Liver (tissue), 9 donors: ENCODE results near the gene LEAP2. TPM values are rescaled to one million over a fixed set of nuclear protein-coding genes. Genes with fewer than 3 reads are reported as not detected.

Experiments
- DNase-seq: peaks from one replicate; pipeline ENCODE4 v3.0.0-alpha.2; 2017; ENCODE audit warnings: low spot score
- H3K27ac ChIP-seq, 2 donors: one replicate each; pipeline ENCODE4 v1.7.0; 2013; ENCODE audit warnings: inconsistent platforms in 2 of 2, low read length in 2 of 2, control low read depth in 1 of 2, low read depth in 1 of 2, mild to moderate bottlenecking in 1 of 2
- H3K27me3 ChIP-seq, 4 donors: one replicate each; pipeline versions ENCODE4 v1.6.1 to v1.7.0; 2013; ENCODE audit warnings: low read length in 3 of 4, inconsistent platforms in 1 of 4, mild to moderate bottlenecking in 1 of 4, moderate library complexity in 1 of 4; ENCODE audit not compliant: control insufficient read depth in 4 of 4, insufficient read depth in 4 of 4
- H3K36me3 ChIP-seq, 4 donors: one replicate each; pipeline versions ENCODE4 v1.6.1 to v1.7.0; 2013; ENCODE audit warnings: low read length in 3 of 4, mild to moderate bottlenecking in 3 of 4, low read depth in 1 of 4, moderate library complexity in 1 of 4; ENCODE audit not compliant: control insufficient read depth in 4 of 4, insufficient read depth in 3 of 4
- H3K4me1 ChIP-seq, 4 donors: one replicate each; pipeline versions ENCODE4 v1.6.1 to v1.7.0; 2013; ENCODE audit warnings: low read length in 3 of 4, mild to moderate bottlenecking in 3 of 4, moderate library complexity in 1 of 4; ENCODE audit not compliant: control insufficient read depth in 4 of 4, insufficient read depth in 4 of 4
- H3K4me3 ChIP-seq, 3 donors: one replicate each; pipeline versions ENCODE4 v1.6.1 to v1.7.0; 2013; ENCODE audit warnings: low read length in 3 of 3, control low read depth in 1 of 3, low read depth in 1 of 3, mild to moderate bottlenecking in 1 of 3
- H3K9ac ChIP-seq, 2 donors: one replicate each; pipeline ENCODE4 v1.7.0; 2013; ENCODE audit warnings: low read length in 2 of 2, mild to moderate bottlenecking in 2 of 2, moderate library complexity in 2 of 2, control low read depth in 1 of 2, low read depth in 1 of 2
- H3K9me3 ChIP-seq, 4 donors: one replicate each; pipeline versions ENCODE4 v1.6.1 to v1.7.0; 2013; ENCODE audit warnings: low read length in 3 of 4; ENCODE audit not compliant: control insufficient read depth in 4 of 4
- ATF3 ChIP-seq: IDR thresholded peaks from 2 replicates; pipeline ENCODE4 v1.6.1; 2016; ENCODE audit warnings: antibody characterized with exemption
- CTCF ChIP-seq: fragments of 150-350 bp; IDR thresholded peaks from 2 replicates; pipeline ENCODE4 v1.5.1; 2017; ENCODE audit warnings: improper control_type of control experiment, low read depth, low read length; ENCODE audit not compliant: missing input control
- EGR1 ChIP-seq, 2 donors: IDR thresholded peaks; 2 replicates each; pipeline ENCODE4 v1.6.1; 2016 to 2018; ENCODE audit warnings: antibody characterized with exemption in 2 of 2, low read depth in 2 of 2
- FOXA1 ChIP-seq: IDR thresholded peaks from 2 replicates; pipeline ENCODE4 v1.6.1; 2016; ENCODE audit warnings: antibody characterized with exemption
- FOXA2 ChIP-seq: IDR thresholded peaks from 2 replicates; pipeline ENCODE4 v1.6.1; 2016; ENCODE audit warnings: antibody characterized with exemption
- GABPA ChIP-seq, 2 donors: IDR thresholded peaks in 1 of 2; conservative IDR thresholded peaks in 1 of 2; 2 replicates each; pipeline ENCODE4 v1.6.1; 2016; ENCODE audit warnings: antibody characterized with exemption in 2 of 2, mild to moderate bottlenecking in 1 of 2, moderate library complexity in 1 of 2
- HNF4A ChIP-seq, 2 donors: conservative IDR thresholded peaks; 2 replicates each; pipeline ENCODE4 v1.6.1; 2016; ENCODE audit warnings: antibody characterized with exemption in 2 of 2, mild to moderate bottlenecking in 2 of 2
- HNF4G ChIP-seq: IDR thresholded peaks from 2 replicates; pipeline ENCODE4 v1.6.1; 2016; ENCODE audit warnings: antibody characterized with exemption
- JUND ChIP-seq, 2 donors: IDR thresholded peaks; 2 replicates each; pipeline ENCODE4 v1.6.1; 2016; ENCODE audit warnings: antibody characterized with exemption in 2 of 2
- NR2F2 ChIP-seq: IDR thresholded peaks from 2 replicates; pipeline ENCODE4 v1.6.1; 2016; ENCODE audit warnings: antibody characterized with exemption
- RAD21 ChIP-seq, 2 donors: IDR thresholded peaks; 2 replicates each; pipeline ENCODE4 v1.6.1; 2016; ENCODE audit warnings: antibody characterized with exemption in 2 of 2, mild to moderate bottlenecking in 2 of 2
- REST ChIP-seq: IDR thresholded peaks from 2 replicates; pipeline ENCODE4 v1.6.1; 2016; ENCODE audit warnings: antibody characterized with exemption, mild to moderate bottlenecking
- RXRA ChIP-seq, 2 donors: IDR thresholded peaks; 2 replicates each; pipeline ENCODE4 v1.6.1; 2017 to 2018; ENCODE audit warnings: antibody characterized with exemption in 2 of 2, mild to moderate bottlenecking in 1 of 2
- SP1 ChIP-seq: IDR thresholded peaks from 2 replicates; pipeline ENCODE4 v1.6.1; 2018; ENCODE audit warnings: antibody characterized with exemption, mild to moderate bottlenecking
- TAF1 ChIP-seq: conservative IDR thresholded peaks from 2 replicates; pipeline ENCODE4 v1.6.1; 2016; ENCODE audit warnings: antibody characterized with exemption, mild to moderate bottlenecking
- YY1 ChIP-seq: IDR thresholded peaks from 2 replicates; pipeline ENCODE4 v1.6.1; 2016; ENCODE audit warnings: antibody characterized with exemption, mild to moderate bottlenecking
- WGBS: extraction: QIAGEN DNeasy Blood & Tissue Kit; methylation state at CpG from one replicate; pipeline ENCODE4 v1.1.7; 2013; 5-methylcytosine and 5-hydroxymethylcytosine counted together
- polyA plus RNA-seq, 2 donors: library from polyadenylated mRNA; stranded (reverse) in 1 of 2; unstranded in 1 of 2; fragments of 200-250 nt in 1 of 2; fragments of >200 nt in 1 of 2; fragmentation: Nextera tagmentation in 1 of 2; extraction: Ambion mirVana in 1 of 2; gene quantifications; one replicate each; pipeline versions ENCODE4 v1.2.1 to v1.2.3, GENCODE V29; 2013 to 2015
- total RNA-seq, 2 donors: library from RNA; depleted of rRNA; stranded (reverse); fragments of >200 nt; gene quantifications; one replicate each; pipeline ENCODE4 v1.2.3, GENCODE V29; 2014
- TF ChIP-seq, protein P1 (sequence below): IDR thresholded peaks from 2 replicates; pipeline ENCODE4 v1.6.1; 2016; ENCODE audit warnings: antibody characterized with exemption
- TF ChIP-seq, protein P2 (sequence below): IDR thresholded peaks from 2 replicates; pipeline ENCODE4 v1.6.1; 2016; ENCODE audit warnings: antibody characterized with exemption
- donor health status: healthy.
- donor health status: healthy.
- donor health status: healthy.
- donor health status: healthy.
- donor health status: healthy.

LEAP2 gene
- total and polyA plus RNA-seq, 4 donors = 12.0 to 736 (median 62.4) TPM

DNA sequence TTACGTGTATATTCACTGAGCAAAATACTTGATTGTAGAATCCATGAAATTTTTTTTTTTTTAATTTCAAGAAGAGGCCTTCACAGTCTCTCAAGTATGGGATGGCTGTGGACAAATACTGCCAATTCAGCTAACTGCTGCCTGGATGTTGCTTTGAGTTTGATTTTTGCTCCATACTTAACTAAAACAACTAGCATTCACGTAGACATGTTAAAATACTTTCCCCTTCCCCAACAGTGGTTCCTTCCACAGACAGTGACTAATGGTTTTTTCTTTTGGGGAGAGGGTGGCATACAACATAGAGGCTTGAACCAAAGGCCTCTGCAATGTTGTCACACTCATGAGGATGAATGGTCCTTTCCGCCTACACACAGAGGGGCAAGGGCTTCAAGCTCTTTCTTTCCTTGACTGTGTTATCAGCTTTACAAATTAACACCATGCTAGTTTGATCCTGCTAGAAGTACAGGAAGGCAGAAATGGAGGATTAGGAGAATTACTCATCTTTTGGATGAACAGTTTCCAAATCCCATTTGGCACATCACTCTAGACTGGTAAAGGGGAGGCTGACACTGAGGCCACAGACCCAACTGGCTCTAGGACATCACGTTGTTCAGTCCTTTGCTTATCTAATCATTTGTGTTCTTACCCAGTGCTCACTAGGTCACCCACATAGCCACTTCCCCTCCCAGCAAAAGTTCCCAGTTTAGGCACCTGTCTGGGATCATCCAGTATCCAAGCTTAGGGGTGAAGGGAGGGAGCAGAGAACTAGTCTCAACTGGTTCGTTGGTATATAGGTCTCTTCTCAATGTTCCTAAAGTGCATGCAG lies 1.8 kb upstream of the LEAP2 start:
- Histone ChIP-seq H3K36me3 (peaks cover 4 to 23% (median 12%) of the 10 kb centered on the region in 4 donors), H3K27me3 (no peaks in the 10 kb centered on the region), H3K27ac (peak overlapping the region; percentile 87 to 97), H3K9me3 (no peaks in the 10 kb centered on the region), H3K4me1 (peaks cover 15 to 57% (median 35%) of the 10 kb centered on the region in 4 donors), H3K4me3 (no peak overlapping the region), H3K9ac (peak overlapping the region in 1 of 2 donors; percentile 83)
- no peak for TF ChIP-seq FOXA1
- no peak for TF ChIP-seq FOXA2
- TF ChIP-seq HNF4G = no peak
- TF ChIP-seq, protein P1, sequence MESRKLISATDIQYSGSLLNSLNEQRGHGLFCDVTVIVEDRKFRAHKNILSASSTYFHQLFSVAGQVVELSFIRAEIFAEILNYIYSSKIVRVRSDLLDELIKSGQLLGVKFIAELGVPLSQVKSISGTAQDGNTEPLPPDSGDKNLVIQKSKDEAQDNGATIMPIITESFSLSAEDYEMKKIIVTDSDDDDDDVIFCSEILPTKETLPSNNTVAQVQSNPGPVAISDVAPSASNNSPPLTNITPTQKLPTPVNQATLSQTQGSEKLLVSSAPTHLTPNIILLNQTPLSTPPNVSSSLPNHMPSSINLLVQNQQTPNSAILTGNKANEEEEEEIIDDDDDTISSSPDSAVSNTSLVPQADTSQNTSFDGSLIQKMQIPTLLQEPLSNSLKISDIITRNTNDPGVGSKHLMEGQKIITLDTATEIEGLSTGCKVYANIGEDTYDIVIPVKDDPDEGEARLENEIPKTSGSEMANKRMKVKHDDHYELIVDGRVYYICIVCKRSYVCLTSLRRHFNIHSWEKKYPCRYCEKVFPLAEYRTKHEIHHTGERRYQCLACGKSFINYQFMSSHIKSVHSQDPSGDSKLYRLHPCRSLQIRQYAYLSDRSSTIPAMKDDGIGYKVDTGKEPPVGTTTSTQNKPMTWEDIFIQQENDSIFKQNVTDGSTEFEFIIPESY = no peak
- no peak for TF ChIP-seq REST
- no peak for TF ChIP-seq ATF3
- no peak for TF ChIP-seq CTCF
- TF ChIP-seq SP1 = no peak
- TF ChIP-seq RAD21 (IDR thresholded peaks at IDR 0.05) = no peak
- TF ChIP-seq, protein P2, sequence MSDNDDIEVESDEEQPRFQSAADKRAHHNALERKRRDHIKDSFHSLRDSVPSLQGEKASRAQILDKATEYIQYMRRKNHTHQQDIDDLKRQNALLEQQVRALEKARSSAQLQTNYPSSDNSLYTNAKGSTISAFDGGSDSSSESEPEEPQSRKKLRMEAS = no peak
- no peak for TF ChIP-seq JUND (IDR thresholded peaks at IDR 0.05)
- TF ChIP-seq YY1 = peak; percentile 17
- no peak for TF ChIP-seq GABPA (IDR thresholded peaks at IDR 0.05 in 1 of 2, conservative IDR thresholded peaks at IDR 0.05 in 1 of 2)
- no peak for TF ChIP-seq TAF1
- no peak for TF ChIP-seq NR2F2
- TF ChIP-seq RXRA (IDR thresholded peaks at IDR 0.05) = peak; percentile 51 to 73
- TF ChIP-seq HNF4A (conservative IDR thresholded peaks at IDR 0.05) = peak in 1 of 2 donors; percentile 6
- TF ChIP-seq EGR1 (IDR thresholded peaks at IDR 0.05; ENCODE audit: low read depth in 2 of 2) = no peak
- DNase-seq = no peak
- 76% methylated on average over 5 of the region's 5 CpGs for WGBS
